H9 (cell line): ENCODE data around the gene SLC47A2. TPM values are rescaled to one million over a fixed set of nuclear protein-coding genes. Genes with fewer than 3 reads are reported as not detected.

Source experiments
- DNase-seq: peaks from one replicate; pipeline ENCODE4 v3.0.0-alpha.2; 2017
- H2AFZ ChIP-seq: one replicate; pipeline ENCODE4 v1.6.1; 2013; ENCODE audit warnings: mild to moderate bottlenecking, low read length, control low read depth, moderate library complexity
- H2AK5ac ChIP-seq: 2 replicates; pipeline ENCODE4 v1.6.1; 2013; ENCODE audit warnings: low read length, control low read depth, mixed read lengths; ENCODE audit not compliant: insufficient read length
- H2BK120ac ChIP-seq: one replicate; pipeline ENCODE4 v1.6.1; 2013; ENCODE audit warnings: low read depth, mild to moderate bottlenecking, low read length, control low read depth, inconsistent platforms; ENCODE audit not compliant: poor library complexity, severe bottlenecking
- H2BK12ac ChIP-seq: 2 replicates; pipeline ENCODE4 v1.6.1; 2013; ENCODE audit warnings: low read length, control low read depth, mixed read lengths, low read depth; ENCODE audit not compliant: insufficient read length
- H2BK15ac ChIP-seq: 2 replicates; pipeline ENCODE4 v1.6.1; 2013; ENCODE audit warnings: low read depth, low read length, control low read depth
- H2BK20ac ChIP-seq: one replicate; pipeline ENCODE4 v1.6.1; 2013; ENCODE audit warnings: low read depth, mild to moderate bottlenecking, low read length, control low read depth, inconsistent platforms; ENCODE audit not compliant: poor library complexity, severe bottlenecking
- H2BK5ac ChIP-seq: 2 replicates; pipeline ENCODE4 v1.6.1; 2013; ENCODE audit warnings: low read length, control low read depth, mixed read lengths; ENCODE audit not compliant: insufficient read length
- H3K14ac ChIP-seq: 2 replicates; pipeline ENCODE4 v1.6.1; 2013; ENCODE audit warnings: low read length, control low read depth; ENCODE audit not compliant: insufficient read depth
- H3K18ac ChIP-seq: 2 replicates; pipeline ENCODE4 v1.6.1; 2013; ENCODE audit warnings: low read depth, mild to moderate bottlenecking, mixed read lengths, low read length, control low read depth; ENCODE audit not compliant: insufficient read length
- H3K23ac ChIP-seq: 2 replicates; pipeline ENCODE4 v1.6.1; 2013; ENCODE audit warnings: low read length, control low read depth, mixed read lengths, low read depth; ENCODE audit not compliant: insufficient read length
- H3K23me2 ChIP-seq: 2 replicates; pipeline ENCODE4 v1.6.1; 2013; ENCODE audit warnings: low read depth, mild to moderate bottlenecking, mixed read lengths, low read length, control low read depth; ENCODE audit not compliant: insufficient read length, poor library complexity, severe bottlenecking
- H3K27ac ChIP-seq: 2 replicates; pipeline ENCODE4 v1.5.1; 2013; ENCODE audit warnings: low read length, control low read depth, mixed read lengths, low read depth; ENCODE audit not compliant: insufficient read length
- H3K27me3 ChIP-seq: 2 replicates; pipeline ENCODE4 v1.6.1; 2013; ENCODE audit warnings: low read length, control low read depth, inconsistent platforms; ENCODE audit not compliant: insufficient read depth
- H3K4ac ChIP-seq: 2 replicates; pipeline ENCODE4 v1.6.1; 2013; ENCODE audit warnings: low read depth, mild to moderate bottlenecking, control low read depth, inconsistent platforms, low read length, moderate library complexity
- H3K4me1 ChIP-seq: 2 replicates; pipeline ENCODE4 v1.6.1; 2013; ENCODE audit warnings: low read length, control low read depth, inconsistent platforms; ENCODE audit not compliant: insufficient read depth
- H3K4me2 ChIP-seq: 2 replicates; pipeline ENCODE4 v1.6.1; 2013; ENCODE audit warnings: low read length, control low read depth, mixed read lengths; ENCODE audit not compliant: insufficient read length, insufficient read depth
- H3K56ac ChIP-seq: 2 replicates; pipeline ENCODE4 v1.6.1; 2013; ENCODE audit warnings: low read depth, mild to moderate bottlenecking, mixed read lengths, low read length, control low read depth; ENCODE audit not compliant: insufficient read length
- H3K79me1 ChIP-seq: 2 replicates; pipeline ENCODE4 v1.6.1; 2013; ENCODE audit warnings: low read depth, mild to moderate bottlenecking, moderate library complexity, low read length, control low read depth, inconsistent platforms; ENCODE audit not compliant: insufficient read depth, poor library complexity, severe bottlenecking
- H3K79me2 ChIP-seq: 2 replicates; pipeline ENCODE4 v1.6.1; 2013; ENCODE audit warnings: low read length, control low read depth, inconsistent platforms; ENCODE audit not compliant: insufficient read depth
- H3K9ac ChIP-seq: 2 replicates; pipeline ENCODE4 v1.6.1; 2013; ENCODE audit warnings: low read length, control low read depth, mixed read lengths; ENCODE audit not compliant: insufficient read length; ENCODE audit errors: extremely low read depth
- H3K9me3 ChIP-seq: one replicate; pipeline ENCODE4 v1.6.1; 2013; ENCODE audit warnings: low read depth, low read length, inconsistent platforms; ENCODE audit not compliant: control insufficient read depth
- H3T11ph ChIP-seq: one replicate; pipeline ENCODE4 v1.6.1; 2013; ENCODE audit warnings: mild to moderate bottlenecking, low read length, control low read depth, inconsistent platforms
- H4K20me1 ChIP-seq: one replicate; pipeline ENCODE4 v1.6.1; 2013; ENCODE audit not compliant: control insufficient read depth, insufficient read length, insufficient read depth
- H4K5ac ChIP-seq: 2 replicates; pipeline ENCODE4 v1.6.1; 2013; ENCODE audit warnings: low read depth, mild to moderate bottlenecking, mixed read lengths, low read length, control low read depth; ENCODE audit not compliant: insufficient read length
- H4K8ac ChIP-seq: replicated peaks from 2 replicates; pipeline ENCODE4 v1.6.1; 2013; ENCODE audit warnings: low read length, control low read depth, mixed read lengths, low read depth; ENCODE audit not compliant: insufficient read length
- H4K91ac ChIP-seq: 2 replicates; pipeline ENCODE4 v1.6.1; 2013; ENCODE audit warnings: low read depth, mild to moderate bottlenecking, moderate library complexity, mixed read lengths, low read length, control low read depth; ENCODE audit not compliant: insufficient read length
- H3K27ac Mint-ChIP-seq, 3 experiments: 2 replicates in 2 of 3; 3 replicates in 1 of 3; pipeline ENCODE4 v1.8.0; 2020 to 2021; ENCODE audit warnings: mixed read lengths in 3 of 3, mild to moderate bottlenecking in 1 of 3, moderate library complexity in 1 of 3
- H3K27me3 Mint-ChIP-seq: 2 replicates; pipeline ENCODE4 v1.8.0; 2021; ENCODE audit warnings: low read depth, mild to moderate bottlenecking, moderate library complexity, mixed read lengths
- H3K36me3 Mint-ChIP-seq, 3 experiments: 2 replicates in 2 of 3; 3 replicates in 1 of 3; pipeline ENCODE4 v1.8.0; 2020 to 2021; ENCODE audit warnings: low read depth in 3 of 3, mixed read lengths in 3 of 3; ENCODE audit not compliant: insufficient read depth in 1 of 3
- H3K4me1 Mint-ChIP-seq, 2 experiments: 2 replicates each; pipeline ENCODE4 v1.8.0; 2020; ENCODE audit warnings: mixed read lengths in 2 of 2
- H3K4me3 Mint-ChIP-seq, 2 experiments: 2 replicates in 1 of 2; 3 replicates in 1 of 2; pipeline ENCODE4 v1.8.0; 2020 to 2021; ENCODE audit warnings: mild to moderate bottlenecking in 2 of 2, mixed read lengths in 2 of 2, moderate library complexity in 1 of 2
- H3K9me3 Mint-ChIP-seq, 2 experiments: 2 replicates in 1 of 2; 3 replicates in 1 of 2; pipeline ENCODE4 v1.8.0; 2020; ENCODE audit warnings: mild to moderate bottlenecking in 2 of 2, mixed read lengths in 2 of 2, moderate library complexity in 1 of 2
- CTCF ChIP-seq: fragments of 200-600 bp; sonication (generic); conservative IDR thresholded peaks from 3 replicates; pipeline ENCODE4 v1.8.0; 2021; ENCODE audit warnings: antibody characterized with exemption, mild to moderate bottlenecking
- WGBS: extraction: QIAGEN DNeasy Blood & Tissue Kit; methylation state at CpG from one replicate; pipeline ENCODE4 v1.1.7; 2013; ENCODE audit warnings: missing lambda C conversion rate, low lambda C conversion rate, mixed read lengths; ENCODE audit not compliant: insufficient read length; ENCODE audit errors: extremely low coverage; 5-methylcytosine and 5-hydroxymethylcytosine counted together
- total RNA-seq: library from RNA; stranded (reverse); gene quantifications from 2 replicates; pipeline ENCODE4 v1.2.1, GENCODE V29; 2021

The SLC47A2 gene
- total RNA-seq, 1 experiment from 2014 or later: not detected

- Mint-ChIP-seq H3K27ac (peak overlapping the region in 1 of 3 experiments; percentile 88; a peak in 1 of 7 replicates), H3K9me3 (peaks cover 0 to 3% of the 10 kb centered on the region in 2 experiments; a peak in 1 of 5 replicates), H3K36me3 (no peaks in the 10 kb centered on the region; a peak in 1 of 7 replicates), H3K4me1 (peaks cover 19 to 25% of the 10 kb centered on the region in 2 experiments), H3K4me3 (peak overlapping the region; percentile 67 to 71; a peak in 4 of 5 replicates), H3K27me3 (peaks cover 17% of the 10 kb centered on the region)
- Histone ChIP-seq H3K79me1 (no peaks in the 10 kb centered on the region), H2BK5ac (no peak overlapping the region), H2BK20ac (no peak overlapping the region), H4K20me1 (no peaks in the 10 kb centered on the region), H3T11ph (no peak overlapping the region), H3K23ac (no peak overlapping the region), H3K4me1 (no peaks in the 10 kb centered on the region), H3K18ac (peak overlapping the region; percentile 65), H3K79me2 (no peaks in the 10 kb centered on the region), H2AFZ (no peak overlapping the region), H2BK12ac (no peak overlapping the region), H3K27me3 (no peaks in the 10 kb centered on the region; the same call in 1 of the 2 replicates), H3K56ac (no peak overlapping the region), H4K91ac (no peak overlapping the region), H2BK120ac (no peak overlapping the region), H2BK15ac (no peak overlapping the region), H3K4me2 (peak overlapping the region; percentile 58), H3K9ac (no peak overlapping the region), H4K5ac (no peak overlapping the region), H3K9me3 (no peaks in the 10 kb centered on the region), H3K23me2 (peaks cover 7% of the 10 kb centered on the region), H2AK5ac (no peak overlapping the region), H4K8ac (no peak overlapping the region), H3K14ac (peak overlapping the region; percentile 62; the same call in 1 of the 2 replicates), H3K4ac (no peak overlapping the region), H3K27ac (no peak overlapping the region)
- WGBS: no CpG with 5 or more reads among the region's 26 CpGs
- DNase-seq: no peak
- TF ChIP-seq CTCF: no peak
Observed at GRCh38 chr17:19744492-19744891, 28.1 kb upstream of the SLC47A2 start.
